Fibroblast of skin of left quadriceps (primary cell): Measurements from ENCODE around the gene APBA2.
"Not testable (repeated sequence)": the region's sequence is repeated elsewhere in the genome, so short reads cannot be mapped to it uniquely, and the experiment has no call there.

Source experiments
- DNase-seq, 2 experiments: peaks; one replicate each; pipeline ENCODE4 v3.0.0-alpha.2; 2013; ENCODE audit warnings: low read depth in 2 of 2

The APBA2 gene

GRCh38 chr15:29086001-29086400 lies 200.2 kb downstream of the APBA2 start:
- DNase-seq, result no peak

GRCh38 chr15:29086891-29087290 lies 201.1 kb downstream of the APBA2 start:
- DNase-seq, result no peak

GRCh38 chr15:29087521-29088285 lies 201.9 kb downstream of the APBA2 start:
- no peak for DNase-seq

- DNase-seq, result no peak
Observed at GRCh38 chr15:29088666-29089065, 202.9 kb downstream of the APBA2 start.

- peak in 1 of 2 experiments; percentile 8 for DNase-seq
Observed at GRCh38 chr15:29089731-29090616, 204.2 kb downstream of the APBA2 start.

- DNase-seq, result no peak
Observed at GRCh38 chr15:29090617-29091466, 205.1 kb downstream of the APBA2 start.

- DNase-seq, result no peak
Observed at GRCh38 chr15:29091666-29092065, 205.9 kb downstream of the APBA2 start.

- no peak for DNase-seq
Observed at GRCh38 chr15:29092376-29093064, 206.7 kb downstream of the APBA2 start.

- DNase-seq, result no peak
Observed at GRCh38 chr15:29093065-29093435, 207.3 kb downstream of the APBA2 start.

GRCh38 chr15:29093696-29094343 lies 208.0 kb downstream of the APBA2 start:
- no peak for DNase-seq

GRCh38 chr15:29094711-29095110 lies 208.9 kb downstream of the APBA2 start:
- DNase-seq, result no peak

- DNase-seq, result no peak
Observed at GRCh38 chr15:29095746-29096145, 210.0 kb downstream of the APBA2 start.

GRCh38 chr15:29097168-29097567 lies 211.4 kb downstream of the APBA2 start:
- no peak for DNase-seq

GRCh38 chr15:29097971-29098370 lies 212.2 kb downstream of the APBA2 start:
- no peak for DNase-seq

- no peak for DNase-seq
Observed at GRCh38 chr15:29098652-29099051, 212.9 kb downstream of the APBA2 start.

GRCh38 chr15:29099131-29099880 lies 213.5 kb downstream of the APBA2 start:
- DNase-seq, result no peak

GRCh38 chr15:29100486-29101000 lies 214.8 kb downstream of the APBA2 start:
- DNase-seq, result no peak

GRCh38 chr15:29101491-29101890 lies 215.7 kb downstream of the APBA2 start:
- DNase-seq, result no peak

- not testable (repeated sequence) for DNase-seq
Observed at GRCh38 chr15:29102173-29102794, 216.5 kb downstream of the APBA2 start.
